BJ (cell line): ENCODE data around the gene MAGIX. TPM values are rescaled to one million over a fixed set of nuclear protein-coding genes. Genes with fewer than 3 reads are reported as not detected.
"Not testable (repeated sequence)": the region's sequence is repeated elsewhere in the genome, so short reads cannot be mapped to it uniquely, and the experiment has no call there.

Experiments
- CTCF ChIA-PET: fragments of 350-600 bp; formaldehyde crosslinking; extraction: SDS; loops from one replicate; lab custom pipeline; 2021; ENCODE audit warnings: antibody characterized with exemption, inconsistent platforms; lab: Yijun Ruan, JAX
- POLR2A ChIA-PET: fragments of 300-600 bp; sonication (Branson Sonifier 250); formaldehyde crosslinking; extraction: SDS; loops from one replicate; lab custom pipeline; 2021; ENCODE audit warnings: antibody characterized with exemption; lab: Charles Lee
- DNase-seq: peaks from one replicate; pipeline ENCODE4 v3.0.0-alpha.2; 2011; ENCODE audit warnings: low read depth
- H3K27me3 ChIP-seq: 2 replicates; pipeline ENCODE4 v1.6.0; 2011; ENCODE audit warnings: low read length; ENCODE audit not compliant: control insufficient read depth, insufficient read depth
- H3K36me3 ChIP-seq: 2 replicates; pipeline ENCODE4 v1.5.1; 2011; ENCODE audit warnings: low read length; ENCODE audit not compliant: control insufficient read depth, insufficient read depth
- H3K4me3 ChIP-seq: 2 replicates; pipeline ENCODE4 v1.5.1; 2011; ENCODE audit warnings: low read depth, mild to moderate bottlenecking, control low read depth, low read length
- CTCF ChIP-seq: IDR thresholded peaks from 2 replicates; pipeline ENCODE4 v1.5.1; 2011; ENCODE audit warnings: low read depth, mild to moderate bottlenecking, control low read depth, inconsistent platforms, low read length, moderate library complexity; ENCODE audit not compliant: insufficient read depth
- polyA plus RNA-seq: library from polyadenylated mRNA; depleted of rRNA; stranded (reverse); fragments of >200 nt; gene quantifications from 2 replicates; pipeline ENCODE4 v1.2.3, GENCODE V29; 2011

The MAGIX gene
- polyA plus RNA-seq, 1 experiment = 0.67 TPM

DNA sequence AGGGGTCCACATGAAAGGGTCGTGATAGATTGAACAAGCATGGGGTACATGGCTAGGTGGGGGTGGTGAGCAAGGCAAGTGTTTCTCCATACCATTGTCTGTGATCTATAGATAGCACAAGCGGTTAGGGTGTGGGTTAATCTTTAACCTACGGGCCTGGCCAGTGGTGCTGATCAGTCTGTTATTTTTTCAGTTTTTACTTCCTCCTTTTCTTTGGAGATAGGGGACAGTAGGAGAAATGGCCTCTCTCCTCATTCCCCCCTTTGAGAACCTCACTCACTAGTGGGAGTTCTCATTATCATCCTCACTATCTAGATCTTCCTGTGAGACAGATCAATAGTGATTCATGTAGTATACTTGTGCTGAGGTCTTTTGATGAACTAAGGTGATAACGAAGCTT is 22.8 kb upstream of the MAGIX start:
- ChIA-PET POLR2A (no interaction called here), CTCF (no interaction called here)

DNA sequence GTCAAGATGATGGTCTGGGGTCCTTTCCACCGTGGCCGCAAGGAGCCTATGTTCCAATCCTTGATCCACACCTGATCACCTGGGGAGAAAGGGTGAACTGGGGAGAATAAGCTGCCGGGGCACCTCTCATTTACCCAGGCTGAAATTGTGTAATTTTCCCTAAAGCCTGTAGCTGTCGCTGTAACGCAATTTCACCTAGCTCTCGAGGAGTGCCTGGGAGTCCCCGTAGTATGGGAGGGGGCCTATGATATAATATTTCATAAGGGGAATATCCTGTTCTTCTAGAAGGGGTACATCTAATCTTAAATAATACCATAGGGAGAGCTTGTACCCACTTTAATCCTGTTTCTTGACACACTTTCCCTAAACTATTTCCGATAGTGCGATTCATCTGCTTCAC is 20.3 kb upstream of the MAGIX start:
- CTCF ChIA-PET = interaction anchor here (0.8 to 1.8 kb wide), 3 partner anchors 10 to 25 kb away, joined by 3 to 4 read pairs (median 3); no protein-coding TSS in a partner anchor
- POLR2A ChIA-PET, DNase-seq, H3K4me3 ChIP-seq, H3K27me3 ChIP-seq, H3K36me3 ChIP-seq: not testable (repeated sequence)
- TF ChIP-seq CTCF = peak; percentile 42; the same call in 1 of the 2 replicates

More for the DNA sequence above, 22.8 kb upstream of the MAGIX start:
- no peak for DNase-seq
- no peak overlapping the region for H3K4me3 ChIP-seq
- H3K36me3 ChIP-seq = no peaks in the 10 kb centered on the region
- no peak for TF ChIP-seq CTCF
- no peaks in the 10 kb centered on the region for H3K27me3 ChIP-seq

- DNase-seq, H3K27me3 ChIP-seq, H3K36me3 ChIP-seq, POLR2A ChIA-PET, H3K4me3 ChIP-seq: not testable (repeated sequence)
- CTCF ChIA-PET = interaction anchor here (1.8 kb wide), 1 partner anchor 13 kb away, joined by 4 read pairs; no protein-coding TSS in a partner anchor
These were observed 19.4 kb upstream of the MAGIX start for GRCh38 chrX:49143154-49143553.

DNA sequence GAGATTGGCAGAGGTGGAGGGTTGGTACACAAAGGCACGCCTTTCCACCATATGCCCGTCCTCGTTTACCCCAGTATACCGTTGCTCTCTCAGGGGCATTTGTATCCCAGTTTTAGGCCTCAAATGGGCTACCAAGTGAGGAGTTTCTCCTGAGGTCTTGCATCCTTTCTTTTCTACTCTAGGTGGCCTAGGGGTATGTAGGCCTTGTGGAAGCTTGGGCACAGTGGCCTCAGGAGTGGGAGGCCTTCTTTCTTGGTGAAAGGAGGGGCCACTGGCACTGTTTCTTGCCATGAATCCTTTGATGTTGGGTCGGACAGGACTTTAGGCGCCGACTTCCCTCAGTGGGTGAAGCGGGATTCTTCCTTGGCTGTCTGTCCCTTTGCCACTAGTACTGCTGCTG is 15.3 kb upstream of the MAGIX start:
- CTCF ChIA-PET = no interaction called here
- TF ChIP-seq CTCF = no peak
- Histone ChIP-seq H3K27me3 (no peaks in the 10 kb centered on the region), H3K4me3 (no peak overlapping the region), H3K36me3 (no peaks in the 10 kb centered on the region)
- POLR2A ChIA-PET = no interaction called here
- no peak for DNase-seq

- no peak for TF ChIP-seq CTCF
- no peak for DNase-seq
- Histone ChIP-seq H3K27me3 (no peaks in the 10 kb centered on the region), H3K36me3 (no peaks in the 10 kb centered on the region), H3K4me3 (no peak overlapping the region)
- CTCF ChIA-PET = no interaction called here
- POLR2A ChIA-PET = no interaction called here
These were observed 14.6 kb upstream of the MAGIX start for GRCh38 chrX:49147936-49148335.

- H3K4me3 ChIP-seq, H3K36me3 ChIP-seq, CTCF ChIA-PET, H3K27me3 ChIP-seq, DNase-seq, POLR2A ChIA-PET: not testable (repeated sequence)
These were observed 14.0 kb upstream of the MAGIX start for GRCh38 chrX:49148390-49149100.

- H3K4me3 ChIP-seq, H3K36me3 ChIP-seq, DNase-seq, H3K27me3 ChIP-seq, POLR2A ChIA-PET, CTCF ChIA-PET: not testable (repeated sequence)
These were observed 13.3 kb upstream of the MAGIX start for GRCh38 chrX:49149291-49149690.
